K562 (cell line): ENCODE measurements around the gene SLX4IP. TPM values are rescaled to one million over a fixed set of nuclear protein-coding genes. Genes with fewer than 3 reads are reported as not detected.

Experiments used
- FOXK2 ChIP-seq, 2 experiments: fragments of 450-650 bp; IDR thresholded peaks in 1 of 2; conservative IDR thresholded peaks in 1 of 2; 2 replicates each; pipeline ENCODE4 v1.6.1; 2016; ENCODE audit warnings: low read depth in 2 of 2, mild to moderate bottlenecking in 1 of 2
- FOXM1 ChIP-seq, 2 experiments: fragments of 450-650 bp in 1 of 2; sonication (generic) in 1 of 2; formaldehyde crosslinking in 1 of 2; IDR thresholded peaks; 2 replicates each; pipeline versions ENCODE4 v1.6.1 to v1.9.0; 2017 to 2022; ENCODE audit warnings: low read depth in 2 of 2, mild to moderate bottlenecking in 2 of 2, missing genetic modification reagents in 1 of 2, moderate library complexity in 1 of 2
- MCM2 ChIP-seq: fragments of 450-650 bp; IDR thresholded peaks from 2 replicates; pipeline ENCODE4 v1.6.1; 2017; ENCODE audit warnings: low read depth, mild to moderate bottlenecking
- MYC ChIP-seq, 2 experiments: fragments of 250-450 bp in 1 of 2; sonication (Bioruptor Pico) in 1 of 2; IDR thresholded peaks; 2 replicates each; pipeline versions ENCODE4 v1.5.1 to v1.6.1; 2012 to 2021; ENCODE audit warnings: low read depth in 2 of 2, borderline replicate concordance in 1 of 2, improper control_type of control experiment in 1 of 2, low read length in 1 of 2, mild to moderate bottlenecking in 1 of 2, moderate library complexity in 1 of 2
- ZNF551 ChIP-seq: fragments of 250-450 bp; sonication (Bioruptor Pico); IDR thresholded peaks from 2 replicates; pipeline ENCODE4 v1.5.0; 2021; ENCODE audit warnings: mild to moderate bottlenecking, moderate library complexity
- ZNF696 ChIP-seq: fragments of 250-450 bp; sonication (Bioruptor Pico); conservative IDR thresholded peaks from 2 replicates; pipeline ENCODE4 v1.4.0; 2020; ENCODE audit warnings: mild to moderate bottlenecking, moderate library complexity
- ZNF699 ChIP-seq: fragments of 250-450 bp; sonication (Bioruptor Pico); IDR thresholded peaks from 2 replicates; pipeline ENCODE4 v1.8.0; 2021; ENCODE audit warnings: mild to moderate bottlenecking, moderate library complexity; ENCODE audit not compliant: insufficient replicate concordance
- polyA plus RNA-seq, 8 experiments: library from polyadenylated mRNA; depleted of rRNA in 4 of 8; stranded (reverse) in 5 of 8; unstranded in 3 of 8; fragments of >200 nt; fragmentation: Nextera tagmentation in 2 of 8; fragmentation: Illumina TruSeq in 1 of 8; extraction: Ambion mirVana in 2 of 8; extraction: Trizol in 1 of 8; gene quantifications; 2 replicates each; pipeline versions ENCODE4 v1.2.1 to v1.2.3, GENCODE V29; 2011 to 2014; ENCODE audit warnings: inconsistent platforms in 1 of 8, missing spikeins in 1 of 8
- total RNA-seq, 7 experiments: library from RNA; depleted of rRNA in 6 of 7; stranded (reverse); fragments of >200 nt in 6 of 7; fragmentation: Illumina TruSeq in 2 of 7; extraction: Trizol in 2 of 7; gene quantifications; 2 replicates each; pipeline versions ENCODE4 v1.2.1 to v1.2.3, GENCODE V29; 2011 to 2021; ENCODE audit warnings: low replicate concordance in 1 of 7
- TF ChIP-seq, protein P1 (sequence below): fragments of 250-450 bp; sonication (Bioruptor Pico); IDR thresholded peaks from 2 replicates; pipeline ENCODE4 v1.5.0; 2021; ENCODE audit warnings: mild to moderate bottlenecking, moderate library complexity
- TF ChIP-seq, protein P2 (sequence below): sonication (generic); formaldehyde crosslinking; IDR thresholded peaks from 2 replicates; pipeline ENCODE4 v1.5.0; 2020; ENCODE audit warnings: missing genetic modification reagents
- TF ChIP-seq, protein P3 (sequence below): fragments of 450-650 bp; IDR thresholded peaks from 2 replicates; pipeline ENCODE4 v1.7.0; 2016; ENCODE audit warnings: borderline replicate concordance
- TF ChIP-seq, protein P4 (sequence below), 3 experiments: IDR thresholded peaks in 2 of 3; conservative IDR thresholded peaks in 1 of 3; 2 replicates each; pipeline ENCODE4 v1.5.1; 2011 to 2012; ENCODE audit warnings: low read length in 3 of 3, mild to moderate bottlenecking in 3 of 3, control low read depth in 2 of 3, improper control_type of control experiment in 1 of 3, inconsistent platforms in 1 of 3, low read depth in 1 of 3, mixed read lengths in 1 of 3, moderate library complexity in 1 of 3; ENCODE audit not compliant: insufficient read depth in 2 of 3

The SLX4IP gene
- total and polyA plus RNA-seq, 9 of the 15 experiments (the other 6 are each of a cell fraction or from before 2014, with no cell fraction given): 1.5 to 5.9 (median 3.5) TPM

DNA sequence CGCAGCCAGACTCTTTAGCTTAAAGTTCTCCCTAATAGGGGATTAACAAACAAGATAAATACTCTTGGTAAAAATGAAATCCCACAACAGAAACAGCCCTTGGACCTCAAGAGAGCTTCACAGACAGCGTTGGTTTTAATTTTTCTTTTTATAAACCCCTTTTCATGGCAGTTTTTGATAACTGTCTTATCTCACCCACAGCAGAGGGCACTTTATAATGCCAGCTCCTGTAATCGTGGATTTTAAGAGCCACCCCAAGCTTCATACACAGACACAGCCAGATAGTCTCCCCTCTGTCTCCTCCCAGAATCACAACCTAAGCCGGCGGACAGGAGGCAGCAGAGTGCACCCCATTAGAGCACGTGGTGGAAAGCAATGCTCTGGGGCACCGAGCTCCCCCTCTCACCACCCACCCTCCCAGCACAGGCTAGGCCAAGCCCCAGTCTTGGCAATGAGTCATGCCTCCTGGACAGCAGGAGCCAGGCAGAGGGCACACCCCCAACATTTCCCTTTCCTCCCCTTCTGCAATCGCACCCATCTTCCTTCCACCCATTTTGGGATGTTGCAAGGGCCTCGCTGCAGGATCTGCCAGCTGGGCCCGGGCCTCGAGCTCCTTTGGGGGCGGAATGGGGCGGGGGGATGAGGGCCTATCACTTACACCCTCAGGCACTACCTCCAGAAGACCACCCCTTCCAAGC, 236.3 kb downstream of the SLX4IP start (continued):
- no peak for TF ChIP-seq ZNF699 (CRISPR knock-in tag)
- TF ChIP-seq, protein P1, sequence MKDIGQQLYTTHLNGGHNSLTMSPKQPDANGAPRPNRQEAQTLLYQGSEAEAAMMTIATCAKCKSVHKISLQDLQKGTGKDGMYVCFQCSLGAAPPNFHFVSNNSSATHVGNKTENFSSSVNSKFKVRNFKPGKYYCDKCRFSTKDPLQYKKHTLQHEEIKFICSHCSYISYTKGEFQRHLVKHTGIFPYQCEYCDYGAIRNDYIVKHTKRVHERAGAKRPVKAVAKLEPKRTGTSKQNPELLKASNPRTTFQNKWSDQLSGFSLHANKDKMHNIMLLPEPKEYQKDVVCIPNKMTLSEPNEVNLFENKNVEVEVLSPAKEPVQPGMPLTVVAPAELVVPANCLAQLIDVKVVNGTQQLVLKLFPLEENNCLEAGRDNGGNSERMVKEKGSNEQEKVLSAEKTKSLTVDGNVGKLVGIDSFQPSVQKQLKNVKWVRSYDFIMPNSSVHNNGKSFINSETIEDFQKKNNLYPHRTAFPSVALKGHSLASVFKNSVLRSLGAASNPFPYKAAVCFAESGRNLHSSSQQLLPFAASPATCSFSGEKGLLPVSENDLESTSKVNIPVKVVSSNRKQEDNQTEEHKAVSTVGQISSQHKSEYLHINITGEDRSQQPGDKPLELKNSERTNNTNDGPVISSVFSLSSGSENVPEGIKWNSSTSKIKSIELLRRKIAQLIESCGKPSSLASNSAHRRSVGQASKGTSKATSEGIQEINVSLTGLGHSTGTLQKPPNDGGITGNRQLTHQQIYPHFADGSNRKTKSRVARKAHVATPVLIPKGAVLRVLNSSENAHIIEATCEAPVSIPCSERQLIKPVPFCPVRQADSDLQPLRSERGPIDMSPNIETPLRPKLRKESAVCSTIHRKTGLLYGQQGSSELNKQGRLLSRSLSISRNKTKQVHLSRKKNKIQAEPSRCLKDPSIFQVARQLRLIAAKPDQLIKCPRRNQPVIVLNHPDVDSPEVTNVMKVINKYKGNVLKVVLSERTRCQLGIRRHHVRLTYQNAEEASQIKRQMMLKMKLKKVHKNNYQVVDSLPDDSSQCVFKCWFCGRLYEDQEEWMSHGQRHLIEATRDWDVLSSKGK (CRISPR knock-in tag): no peak
- TF ChIP-seq, protein P2, sequence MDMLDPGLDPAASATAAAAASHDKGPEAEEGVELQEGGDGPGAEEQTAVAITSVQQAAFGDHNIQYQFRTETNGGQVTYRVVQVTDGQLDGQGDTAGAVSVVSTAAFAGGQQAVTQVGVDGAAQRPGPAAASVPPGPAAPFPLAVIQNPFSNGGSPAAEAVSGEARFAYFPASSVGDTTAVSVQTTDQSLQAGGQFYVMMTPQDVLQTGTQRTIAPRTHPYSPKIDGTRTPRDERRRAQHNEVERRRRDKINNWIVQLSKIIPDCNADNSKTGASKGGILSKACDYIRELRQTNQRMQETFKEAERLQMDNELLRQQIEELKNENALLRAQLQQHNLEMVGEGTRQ: peak; percentile 43; the same call in 1 of the 2 replicates
- TF ChIP-seq, protein P3, sequence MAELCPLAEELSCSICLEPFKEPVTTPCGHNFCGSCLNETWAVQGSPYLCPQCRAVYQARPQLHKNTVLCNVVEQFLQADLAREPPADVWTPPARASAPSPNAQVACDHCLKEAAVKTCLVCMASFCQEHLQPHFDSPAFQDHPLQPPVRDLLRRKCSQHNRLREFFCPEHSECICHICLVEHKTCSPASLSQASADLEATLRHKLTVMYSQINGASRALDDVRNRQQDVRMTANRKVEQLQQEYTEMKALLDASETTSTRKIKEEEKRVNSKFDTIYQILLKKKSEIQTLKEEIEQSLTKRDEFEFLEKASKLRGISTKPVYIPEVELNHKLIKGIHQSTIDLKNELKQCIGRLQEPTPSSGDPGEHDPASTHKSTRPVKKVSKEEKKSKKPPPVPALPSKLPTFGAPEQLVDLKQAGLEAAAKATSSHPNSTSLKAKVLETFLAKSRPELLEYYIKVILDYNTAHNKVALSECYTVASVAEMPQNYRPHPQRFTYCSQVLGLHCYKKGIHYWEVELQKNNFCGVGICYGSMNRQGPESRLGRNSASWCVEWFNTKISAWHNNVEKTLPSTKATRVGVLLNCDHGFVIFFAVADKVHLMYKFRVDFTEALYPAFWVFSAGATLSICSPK: no peak
- TF ChIP-seq, protein P4, sequence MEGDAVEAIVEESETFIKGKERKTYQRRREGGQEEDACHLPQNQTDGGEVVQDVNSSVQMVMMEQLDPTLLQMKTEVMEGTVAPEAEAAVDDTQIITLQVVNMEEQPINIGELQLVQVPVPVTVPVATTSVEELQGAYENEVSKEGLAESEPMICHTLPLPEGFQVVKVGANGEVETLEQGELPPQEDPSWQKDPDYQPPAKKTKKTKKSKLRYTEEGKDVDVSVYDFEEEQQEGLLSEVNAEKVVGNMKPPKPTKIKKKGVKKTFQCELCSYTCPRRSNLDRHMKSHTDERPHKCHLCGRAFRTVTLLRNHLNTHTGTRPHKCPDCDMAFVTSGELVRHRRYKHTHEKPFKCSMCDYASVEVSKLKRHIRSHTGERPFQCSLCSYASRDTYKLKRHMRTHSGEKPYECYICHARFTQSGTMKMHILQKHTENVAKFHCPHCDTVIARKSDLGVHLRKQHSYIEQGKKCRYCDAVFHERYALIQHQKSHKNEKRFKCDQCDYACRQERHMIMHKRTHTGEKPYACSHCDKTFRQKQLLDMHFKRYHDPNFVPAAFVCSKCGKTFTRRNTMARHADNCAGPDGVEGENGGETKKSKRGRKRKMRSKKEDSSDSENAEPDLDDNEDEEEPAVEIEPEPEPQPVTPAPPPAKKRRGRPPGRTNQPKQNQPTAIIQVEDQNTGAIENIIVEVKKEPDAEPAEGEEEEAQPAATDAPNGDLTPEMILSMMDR (IDR thresholded peaks at IDR 0.05 in 2 of 3, conservative IDR thresholded peaks at IDR 0.05 in 1 of 3; ENCODE audit: insufficient read depth in 2 of 3, low read depth in 1 of 3, low read length in 3 of 3): peak in 2 of 3 experiments; percentile 15 to 29; a peak in 1 of 6 replicates
- TF ChIP-seq FOXM1 (IDR thresholded peaks at IDR 0.05; ENCODE audit: low read depth): no peak
- TF ChIP-seq FOXM1 (CRISPR knock-in tag; IDR thresholded peaks at IDR 0.05; ENCODE audit: low read depth): no peak
- TF ChIP-seq FOXK2 (conservative IDR thresholded peaks at IDR 0.05 in 1 of 2, IDR thresholded peaks at IDR 0.05 in 1 of 2; ENCODE audit: low read depth in 2 of 2): no peak
- no peak for TF ChIP-seq MCM2
- no peak for TF ChIP-seq ZNF551 (CRISPR knock-in tag)
- peak; percentile 40; the same call in 1 of the 2 replicates for TF ChIP-seq MYC (IDR thresholded peaks at IDR 0.05; ENCODE audit: low read depth, low read length)
- no peak for TF ChIP-seq MYC (CRISPR knock-in tag; IDR thresholded peaks at IDR 0.05; ENCODE audit: borderline replicate concordance, low read depth)
- no peak for TF ChIP-seq ZNF696 (CRISPR knock-in tag)
